ENCODE results near the gene TAF9.

- no peak for TF ChIP-seq NFYC (CRISPR knock-in tag; IDR thresholded peaks at IDR 0.05)
- TF ChIP-seq ARID5B (CRISPR knock-in tag; IDR thresholded peaks at IDR 0.05) = no peak
- TF ChIP-seq, protein P1, sequence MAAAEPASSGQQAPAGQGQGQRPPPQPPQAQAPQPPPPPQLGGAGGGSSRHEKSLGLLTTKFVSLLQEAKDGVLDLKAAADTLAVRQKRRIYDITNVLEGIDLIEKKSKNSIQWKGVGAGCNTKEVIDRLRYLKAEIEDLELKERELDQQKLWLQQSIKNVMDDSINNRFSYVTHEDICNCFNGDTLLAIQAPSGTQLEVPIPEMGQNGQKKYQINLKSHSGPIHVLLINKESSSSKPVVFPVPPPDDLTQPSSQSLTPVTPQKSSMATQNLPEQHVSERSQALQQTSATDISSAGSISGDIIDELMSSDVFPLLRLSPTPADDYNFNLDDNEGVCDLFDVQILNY (CRISPR knock-in tag; conservative IDR thresholded peaks at IDR 0.05) = no peak
- TF ChIP-seq, protein P2, sequence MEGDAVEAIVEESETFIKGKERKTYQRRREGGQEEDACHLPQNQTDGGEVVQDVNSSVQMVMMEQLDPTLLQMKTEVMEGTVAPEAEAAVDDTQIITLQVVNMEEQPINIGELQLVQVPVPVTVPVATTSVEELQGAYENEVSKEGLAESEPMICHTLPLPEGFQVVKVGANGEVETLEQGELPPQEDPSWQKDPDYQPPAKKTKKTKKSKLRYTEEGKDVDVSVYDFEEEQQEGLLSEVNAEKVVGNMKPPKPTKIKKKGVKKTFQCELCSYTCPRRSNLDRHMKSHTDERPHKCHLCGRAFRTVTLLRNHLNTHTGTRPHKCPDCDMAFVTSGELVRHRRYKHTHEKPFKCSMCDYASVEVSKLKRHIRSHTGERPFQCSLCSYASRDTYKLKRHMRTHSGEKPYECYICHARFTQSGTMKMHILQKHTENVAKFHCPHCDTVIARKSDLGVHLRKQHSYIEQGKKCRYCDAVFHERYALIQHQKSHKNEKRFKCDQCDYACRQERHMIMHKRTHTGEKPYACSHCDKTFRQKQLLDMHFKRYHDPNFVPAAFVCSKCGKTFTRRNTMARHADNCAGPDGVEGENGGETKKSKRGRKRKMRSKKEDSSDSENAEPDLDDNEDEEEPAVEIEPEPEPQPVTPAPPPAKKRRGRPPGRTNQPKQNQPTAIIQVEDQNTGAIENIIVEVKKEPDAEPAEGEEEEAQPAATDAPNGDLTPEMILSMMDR (CRISPR knock-in tag; IDR thresholded peaks at IDR 0.05) = no peak
- TF ChIP-seq SETDB1 (CRISPR knock-in tag; IDR thresholded peaks at IDR 0.05; ENCODE audit: borderline replicate concordance) = no peak
- TF ChIP-seq EP300 (IDR thresholded peaks at IDR 0.05; ENCODE audit: low read depth in 2 of 2, low read length in 2 of 2) = no peak
- no peak for TF ChIP-seq EP300 (CRISPR knock-in tag; IDR thresholded peaks at IDR 0.05; ENCODE audit: borderline replicate concordance)
- TF ChIP-seq HMG20A (CRISPR knock-in tag; IDR thresholded peaks at IDR 0.05; ENCODE audit: borderline replicate concordance) = no peak
- TF ChIP-seq CBX2 (IDR thresholded peaks at IDR 0.05; ENCODE audit: low read depth, low read length) = no peak
- TF ChIP-seq CBX2 (CRISPR knock-in tag; IDR thresholded peaks at IDR 0.05; ENCODE audit: low read depth) = no peak
- TF ChIP-seq ZNF460 (CRISPR knock-in tag; IDR thresholded peaks at IDR 0.05; ENCODE audit: borderline replicate concordance) = no peak
- no peak for TF ChIP-seq ZBTB8A (CRISPR knock-in tag; IDR thresholded peaks at IDR 0.05; ENCODE audit: borderline replicate concordance, low read depth)
- no peak for TF ChIP-seq HNF4A (CRISPR knock-in tag; IDR thresholded peaks at IDR 0.05)
- TF ChIP-seq THYN1 (CRISPR knock-in tag; IDR thresholded peaks at IDR 0.05; ENCODE audit: borderline replicate concordance, low read depth) = no peak
Measured at GRCh38 chr5:69359699-69360098, 9.6 kb downstream of the TAF9 start.
